Activated CD8-positive, alpha-beta memory T cell treated with anti-CD3 and anti-CD28 coated beads for 36 hours (primary cell): Measurements from ENCODE around the gene TBRG4. TPM values are rescaled to one million over a fixed set of nuclear protein-coding genes. Genes with fewer than 3 reads are reported as not detected.

Experiments
- CTCF ChIA-PET: fragments of 350-600 bp; sonication (Branson Sonifier 250); formaldehyde crosslinking; loops from one replicate; lab custom pipeline; 2021; ENCODE audit warnings: antibody characterized with exemption; lab: Charles Lee
- POLR2A ChIA-PET: fragments of 350-600 bp; sonication (Branson Sonifier 250); formaldehyde crosslinking; loops from one replicate; lab custom pipeline; 2021; ENCODE audit warnings: antibody characterized with exemption; lab: Charles Lee
- total RNA-seq, 2 experiments: library from RNA; stranded (reverse); gene quantifications; one replicate each; pipeline ENCODE4 v1.2.3, GENCODE V29; 2021

Gene TBRG4
- total RNA-seq, 2 experiments from 2014 or later, result 213 to 221 TPM

- POLR2A ChIA-PET, result no interaction called here
- CTCF ChIA-PET, result no interaction called here
Measured at GRCh38 chr7:45084336-45084735, 27.2 kb downstream of the TBRG4 start.

- POLR2A ChIA-PET, result no interaction called here
- CTCF ChIA-PET, result no interaction called here
Measured at GRCh38 chr7:45082831-45083331, 28.6 kb downstream of the TBRG4 start.

GRCh38 chr7:45082031-45082830, 29.3 kb downstream of the TBRG4 start:
- CTCF ChIA-PET, result no interaction called here
- POLR2A ChIA-PET, result no interaction called here

- POLR2A ChIA-PET, result no interaction called here
- CTCF ChIA-PET, result no interaction called here
Measured at GRCh38 chr7:45081670-45081974, 29.9 kb downstream of the TBRG4 start.

GRCh38 chr7:45080958-45081669, 30.4 kb downstream of the TBRG4 start:
- ChIA-PET POLR2A (no interaction called here), CTCF (interaction anchor here (1.0 to 1.2 kb wide), 2 partner anchors 9 to 55 kb away, joined by 3 read pairs; no protein-coding TSS in a partner anchor)

GRCh38 chr7:45080265-45080957, 31.1 kb downstream of the TBRG4 start:
- CTCF ChIA-PET, result interaction anchor here (1.0 to 1.2 kb wide), 2 partner anchors 8 to 56 kb away, joined by 3 read pairs; no protein-coding TSS in a partner anchor
- POLR2A ChIA-PET, result no interaction called here

GRCh38 chr7:45078125-45078681, 33.3 kb downstream of the TBRG4 start:
- ChIA-PET CTCF (no interaction called here), POLR2A (no interaction called here)

- CTCF ChIA-PET, result no interaction called here
- POLR2A ChIA-PET, result no interaction called here
Measured at GRCh38 chr7:45077579-45077978, 33.9 kb downstream of the TBRG4 start.

GRCh38 chr7:45076946-45077345, 34.6 kb downstream of the TBRG4 start:
- ChIA-PET CTCF (no interaction called here), POLR2A (no interaction called here)

GRCh38 chr7:45075871-45076796, 35.4 kb downstream of the TBRG4 start:
- CTCF ChIA-PET, result no interaction called here

GRCh38 chr7:45075355-45075644, 36.2 kb downstream of the TBRG4 start:
- ChIA-PET POLR2A (no interaction called here), CTCF (no interaction called here)

More at GRCh38 chr7:45075871-45076796, 35.4 kb downstream of the TBRG4 start:
- POLR2A ChIA-PET, result no interaction called here

GRCh38 chr7:45074528-45075354, 36.8 kb downstream of the TBRG4 start:
- POLR2A ChIA-PET, result no interaction called here
- CTCF ChIA-PET, result no interaction called here

- ChIA-PET CTCF (no interaction called here), POLR2A (no interaction called here)
Measured at GRCh38 chr7:45073786-45074527, 37.5 kb downstream of the TBRG4 start.

- ChIA-PET CTCF (no interaction called here), POLR2A (no interaction called here)
Measured at GRCh38 chr7:45073031-45073785, 38.3 kb downstream of the TBRG4 start.

GRCh38 chr7:45072131-45073030, 39.1 kb downstream of the TBRG4 start:
- CTCF ChIA-PET, result interaction anchor here (1.0 kb wide), 1 partner anchor 8 kb away, joined by 3 read pairs; no protein-coding TSS in a partner anchor
- POLR2A ChIA-PET, result no interaction called here

GRCh38 chr7:45071528-45071927, 40.0 kb downstream of the TBRG4 start:
- ChIA-PET CTCF (interaction anchor here (0.9 to 1.0 kb wide), 2 partner anchors 9 to 52 kb away, joined by 3 read pairs; no protein-coding TSS in a partner anchor), POLR2A (no interaction called here)
